Epithelial cell of proximal tubule (primary cell): ENCODE data around the gene RPUSD2. TPM values are rescaled to one million over a fixed set of nuclear protein-coding genes. Genes with fewer than 3 reads are reported as not detected.

ENCODE experiments used
- DNase-seq: peaks from one replicate; pipeline ENCODE4 v3.0.0-alpha.2; 2011; ENCODE audit warnings: low read depth
- H3K4me3 ChIP-seq: 2 replicates; pipeline ENCODE4 v1.5.1; 2011; ENCODE audit warnings: low read depth, mild to moderate bottlenecking, low read length
- total RNA-seq: library from RNA; depleted of rRNA; stranded (reverse); fragments of >200 nt; gene quantifications from 2 replicates; pipeline ENCODE4 v1.2.3, GENCODE V29; 2015
- TF ChIP-seq, protein P1 (sequence below): conservative IDR thresholded peaks from 2 replicates; pipeline ENCODE4 v1.5.1; 2012; ENCODE audit warnings: low read depth, mild to moderate bottlenecking, low read length

The RPUSD2 gene
- total RNA-seq, 1 donor from 2014 or later: 10.1 TPM

DNA sequence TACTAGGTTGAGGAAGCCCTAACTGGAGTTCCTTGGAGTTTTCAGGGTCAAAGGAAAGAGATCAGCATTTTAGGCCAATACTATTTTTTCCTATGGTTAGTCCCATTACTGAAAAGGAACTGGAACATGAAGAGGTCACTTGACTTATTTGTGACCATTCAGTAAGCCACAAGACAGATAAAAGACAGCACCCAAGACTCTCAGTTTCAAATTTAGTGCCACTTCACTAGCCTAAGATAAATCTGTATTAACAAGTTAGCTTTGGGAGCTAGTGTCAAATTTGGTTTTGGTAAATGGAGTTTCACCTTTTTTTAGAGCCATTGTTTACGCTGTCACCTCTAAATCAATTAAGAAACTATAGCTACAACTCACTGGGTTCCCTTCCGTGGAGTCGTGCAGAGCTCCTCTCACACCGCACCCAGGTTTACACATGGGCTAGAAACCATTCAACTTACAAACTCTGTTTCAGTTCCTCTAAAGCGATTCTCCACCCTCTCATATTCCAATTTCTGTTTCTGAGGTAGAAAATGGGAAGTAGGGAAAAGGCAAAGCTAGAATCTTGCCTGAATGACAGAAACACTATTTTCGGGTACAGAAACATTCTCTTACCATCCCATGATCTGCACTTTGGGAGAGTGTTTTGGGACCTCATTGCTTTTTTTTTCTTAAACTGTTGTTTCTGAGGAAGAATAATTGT is 18.6 kb upstream of the RPUSD2 start:
- H3K4me3 ChIP-seq: no peak overlapping the region
- TF ChIP-seq, protein P1, sequence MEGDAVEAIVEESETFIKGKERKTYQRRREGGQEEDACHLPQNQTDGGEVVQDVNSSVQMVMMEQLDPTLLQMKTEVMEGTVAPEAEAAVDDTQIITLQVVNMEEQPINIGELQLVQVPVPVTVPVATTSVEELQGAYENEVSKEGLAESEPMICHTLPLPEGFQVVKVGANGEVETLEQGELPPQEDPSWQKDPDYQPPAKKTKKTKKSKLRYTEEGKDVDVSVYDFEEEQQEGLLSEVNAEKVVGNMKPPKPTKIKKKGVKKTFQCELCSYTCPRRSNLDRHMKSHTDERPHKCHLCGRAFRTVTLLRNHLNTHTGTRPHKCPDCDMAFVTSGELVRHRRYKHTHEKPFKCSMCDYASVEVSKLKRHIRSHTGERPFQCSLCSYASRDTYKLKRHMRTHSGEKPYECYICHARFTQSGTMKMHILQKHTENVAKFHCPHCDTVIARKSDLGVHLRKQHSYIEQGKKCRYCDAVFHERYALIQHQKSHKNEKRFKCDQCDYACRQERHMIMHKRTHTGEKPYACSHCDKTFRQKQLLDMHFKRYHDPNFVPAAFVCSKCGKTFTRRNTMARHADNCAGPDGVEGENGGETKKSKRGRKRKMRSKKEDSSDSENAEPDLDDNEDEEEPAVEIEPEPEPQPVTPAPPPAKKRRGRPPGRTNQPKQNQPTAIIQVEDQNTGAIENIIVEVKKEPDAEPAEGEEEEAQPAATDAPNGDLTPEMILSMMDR: no peak
- no peak for DNase-seq

DNA sequence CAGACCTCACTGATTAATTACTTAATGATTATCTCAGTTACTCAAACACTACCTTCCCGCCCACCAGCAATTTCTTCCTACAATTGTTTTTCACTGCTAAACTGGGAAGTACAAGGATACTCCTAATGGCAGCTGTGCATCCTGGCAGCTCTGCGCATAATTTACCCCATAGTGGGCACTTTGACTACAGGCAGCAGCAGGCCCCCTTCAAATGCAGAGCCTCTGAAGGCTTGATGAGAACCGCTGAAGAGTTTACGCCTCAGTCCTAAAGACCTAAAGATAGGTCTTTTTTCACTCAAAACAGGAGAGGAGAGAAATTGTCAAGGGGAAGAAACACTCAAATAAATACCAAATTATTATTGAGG is 15.0 kb upstream of the RPUSD2 start:
- no peak for DNase-seq
- TF ChIP-seq, protein P1: no peak
- no peak overlapping the region for H3K4me3 ChIP-seq

DNA sequence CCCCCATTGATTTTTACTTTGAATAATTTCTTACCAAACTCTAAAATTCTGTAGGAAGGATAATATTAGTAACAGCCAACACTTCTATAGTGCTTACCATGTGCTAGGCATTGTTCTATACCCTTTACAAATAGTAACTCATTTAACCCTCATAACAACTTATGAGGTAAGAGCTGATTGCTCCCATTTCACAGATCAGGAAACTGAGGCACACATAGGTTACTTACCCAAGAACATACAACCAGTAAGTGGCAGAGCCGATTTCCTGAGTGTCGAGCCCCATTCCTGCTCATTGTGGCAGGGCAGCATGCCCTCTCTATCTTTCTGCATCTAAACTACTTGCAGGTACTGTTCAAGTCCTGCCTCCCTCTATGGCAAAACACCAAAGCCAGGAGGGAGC is 13.2 kb upstream of the RPUSD2 start:
- DNase-seq: no peak
- TF ChIP-seq, protein P1: no peak
- H3K4me3 ChIP-seq: no peak overlapping the region

DNA sequence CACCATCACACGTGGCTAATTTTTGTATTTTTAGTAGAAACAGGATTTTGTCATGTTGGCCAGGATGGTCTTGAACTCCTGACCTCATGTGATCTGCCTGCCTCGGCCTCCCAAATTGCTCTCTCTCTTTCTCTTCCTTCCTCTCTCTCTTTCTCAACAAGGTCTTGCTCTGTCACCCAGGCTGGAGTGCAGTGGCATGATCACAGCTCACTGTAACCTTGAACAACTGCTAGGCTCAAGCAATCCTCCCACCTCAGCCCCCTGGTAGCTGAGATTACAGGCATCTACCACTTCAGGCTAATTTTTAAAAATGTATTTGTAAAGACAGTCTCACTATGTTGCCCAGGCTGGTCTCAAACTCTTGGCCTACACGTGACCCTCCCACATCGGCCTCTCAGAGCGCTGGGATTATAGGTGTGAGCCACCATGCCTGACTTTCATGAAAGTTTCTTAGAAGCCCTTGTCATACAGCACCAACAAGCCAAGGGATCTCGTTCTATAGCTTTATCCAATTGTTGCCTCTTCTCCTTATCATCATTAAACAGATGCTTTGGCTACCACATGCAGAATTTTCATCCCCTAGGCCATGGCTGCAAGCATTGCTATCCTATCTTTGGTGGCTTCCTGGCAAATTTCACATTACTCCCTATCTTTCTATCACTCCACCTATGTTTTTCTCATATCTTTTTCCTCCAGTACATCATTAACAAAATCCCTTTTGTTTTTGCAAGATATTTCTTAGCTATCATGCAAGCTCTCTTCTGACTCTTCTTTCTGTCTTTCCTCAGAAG is 10.0 kb upstream of the RPUSD2 start:
- TF ChIP-seq, protein P1: no peak
- H3K4me3 ChIP-seq: no peak overlapping the region

DNA sequence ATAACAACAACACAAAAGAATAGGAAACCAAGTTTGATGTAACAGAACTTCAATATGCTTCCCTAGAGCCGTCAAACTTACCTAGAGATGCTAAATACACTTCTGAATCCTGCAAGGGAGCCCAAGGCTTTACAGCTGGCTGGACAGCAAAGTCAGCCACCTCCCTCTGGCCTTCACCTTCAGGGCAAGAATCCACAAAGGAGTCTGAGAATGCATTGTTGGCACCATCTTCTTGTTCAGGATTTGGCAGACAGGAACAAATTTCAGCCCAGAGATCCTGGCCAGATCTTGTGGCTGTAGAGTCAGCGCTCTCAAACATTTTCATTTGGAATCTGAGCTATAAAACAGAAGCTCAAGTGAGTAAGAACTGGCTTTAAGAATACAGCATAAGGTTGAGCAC is 6.4 kb upstream of the RPUSD2 start:
- TF ChIP-seq, protein P1: no peak
- H3K4me3 ChIP-seq: no peak overlapping the region
- DNase-seq: no peak

More for the DNA sequence above, 10.0 kb upstream of the RPUSD2 start:
- no peak for DNase-seq

DNA sequence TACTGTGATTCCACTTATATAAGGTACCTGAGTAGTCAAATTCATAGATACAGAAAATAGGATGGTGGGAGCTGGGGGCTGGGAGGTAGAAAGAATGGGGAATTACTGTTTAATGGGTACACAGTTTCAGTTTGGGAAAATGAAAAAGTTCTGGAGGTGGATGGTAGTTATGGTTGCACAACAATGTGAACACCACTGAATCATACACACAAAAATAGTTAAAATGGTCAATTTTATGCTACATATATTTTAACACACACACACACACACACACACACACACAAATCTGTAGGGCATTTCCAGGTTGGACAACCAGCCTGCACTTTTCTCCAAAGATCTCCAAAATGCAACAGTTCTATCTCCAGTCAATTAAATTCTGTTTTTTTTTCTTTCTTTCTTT is 5.7 kb upstream of the RPUSD2 start:
- TF ChIP-seq, protein P1: no peak
- DNase-seq: no peak
- H3K4me3 ChIP-seq: no peak overlapping the region
